GM19193 (cell line): Measurements from ENCODE around the gene ZNF423.

Source experiments
- POLR2A ChIP-seq: IDR thresholded peaks from 4 replicates; pipeline ENCODE4 v1.6.1; 2011; ENCODE audit not compliant: insufficient read depth, insufficient read length; ENCODE audit errors: extremely low read depth

Gene ZNF423

GRCh38 chr16:49800876-49801275 is 55.0 kb downstream of the ZNF423 start:
- TF ChIP-seq POLR2A, result no peak

GRCh38 chr16:49800441-49800840 is 55.5 kb downstream of the ZNF423 start:
- no peak for TF ChIP-seq POLR2A

- TF ChIP-seq POLR2A, result no peak
Measured at GRCh38 chr16:49799172-49799571, 56.7 kb downstream of the ZNF423 start.

- no peak for TF ChIP-seq POLR2A
Measured at GRCh38 chr16:49795513-49795912, 60.4 kb downstream of the ZNF423 start.

- no peak for TF ChIP-seq POLR2A
Measured at GRCh38 chr16:49793244-49793643, 62.7 kb downstream of the ZNF423 start.

- no peak for TF ChIP-seq POLR2A
Measured at GRCh38 chr16:49789616-49790015, 66.3 kb downstream of the ZNF423 start.

- TF ChIP-seq POLR2A, result no peak
Measured at GRCh38 chr16:49788986-49789385, 66.9 kb downstream of the ZNF423 start.

GRCh38 chr16:49788572-49788971 is 67.3 kb downstream of the ZNF423 start:
- TF ChIP-seq POLR2A, result no peak

GRCh38 chr16:49786926-49787557 is 68.9 kb downstream of the ZNF423 start:
- no peak for TF ChIP-seq POLR2A

- TF ChIP-seq POLR2A, result no peak
Measured at GRCh38 chr16:49785970-49786369, 69.9 kb downstream of the ZNF423 start.

- TF ChIP-seq POLR2A, result no peak
Measured at GRCh38 chr16:49782405-49782804, 73.5 kb downstream of the ZNF423 start.

GRCh38 chr16:49781401-49781800 is 74.5 kb downstream of the ZNF423 start:
- TF ChIP-seq POLR2A, result no peak

- TF ChIP-seq POLR2A, result no peak
Measured at GRCh38 chr16:49780433-49780832, 75.5 kb downstream of the ZNF423 start.

- TF ChIP-seq POLR2A, result no peak
Measured at GRCh38 chr16:49779979-49780378, 75.9 kb downstream of the ZNF423 start.

GRCh38 chr16:49778202-49778930 is 77.5 kb downstream of the ZNF423 start:
- no peak for TF ChIP-seq POLR2A

- TF ChIP-seq POLR2A, result no peak
Measured at GRCh38 chr16:49776734-49777133, 79.2 kb downstream of the ZNF423 start.
